Measurements from ENCODE around the gene SEMA5A.

DNA sequence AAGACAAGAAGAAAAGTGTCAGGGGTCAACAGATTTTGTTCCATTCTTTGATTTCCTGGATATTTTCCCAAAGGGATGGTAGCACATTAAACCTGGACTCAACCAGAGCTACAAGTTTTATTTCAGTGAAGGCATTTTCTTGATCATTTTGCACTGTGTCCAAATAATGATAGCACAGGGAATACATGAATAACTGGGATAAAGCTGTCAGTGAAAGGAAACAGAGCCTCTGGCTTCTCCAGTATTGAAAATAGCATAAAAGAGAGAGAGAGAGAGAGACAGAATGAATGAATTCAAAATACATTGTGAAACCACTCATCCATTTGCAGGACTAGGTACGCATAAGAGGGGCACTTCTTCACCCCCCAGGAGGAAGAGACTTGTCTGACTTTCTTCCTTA is 43.0 kb downstream of the SEMA5A start:
- TF ChIP-seq, protein P1, sequence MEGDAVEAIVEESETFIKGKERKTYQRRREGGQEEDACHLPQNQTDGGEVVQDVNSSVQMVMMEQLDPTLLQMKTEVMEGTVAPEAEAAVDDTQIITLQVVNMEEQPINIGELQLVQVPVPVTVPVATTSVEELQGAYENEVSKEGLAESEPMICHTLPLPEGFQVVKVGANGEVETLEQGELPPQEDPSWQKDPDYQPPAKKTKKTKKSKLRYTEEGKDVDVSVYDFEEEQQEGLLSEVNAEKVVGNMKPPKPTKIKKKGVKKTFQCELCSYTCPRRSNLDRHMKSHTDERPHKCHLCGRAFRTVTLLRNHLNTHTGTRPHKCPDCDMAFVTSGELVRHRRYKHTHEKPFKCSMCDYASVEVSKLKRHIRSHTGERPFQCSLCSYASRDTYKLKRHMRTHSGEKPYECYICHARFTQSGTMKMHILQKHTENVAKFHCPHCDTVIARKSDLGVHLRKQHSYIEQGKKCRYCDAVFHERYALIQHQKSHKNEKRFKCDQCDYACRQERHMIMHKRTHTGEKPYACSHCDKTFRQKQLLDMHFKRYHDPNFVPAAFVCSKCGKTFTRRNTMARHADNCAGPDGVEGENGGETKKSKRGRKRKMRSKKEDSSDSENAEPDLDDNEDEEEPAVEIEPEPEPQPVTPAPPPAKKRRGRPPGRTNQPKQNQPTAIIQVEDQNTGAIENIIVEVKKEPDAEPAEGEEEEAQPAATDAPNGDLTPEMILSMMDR (IDR thresholded peaks at IDR 0.05) = no peak
- TF ChIP-seq, protein P2, sequence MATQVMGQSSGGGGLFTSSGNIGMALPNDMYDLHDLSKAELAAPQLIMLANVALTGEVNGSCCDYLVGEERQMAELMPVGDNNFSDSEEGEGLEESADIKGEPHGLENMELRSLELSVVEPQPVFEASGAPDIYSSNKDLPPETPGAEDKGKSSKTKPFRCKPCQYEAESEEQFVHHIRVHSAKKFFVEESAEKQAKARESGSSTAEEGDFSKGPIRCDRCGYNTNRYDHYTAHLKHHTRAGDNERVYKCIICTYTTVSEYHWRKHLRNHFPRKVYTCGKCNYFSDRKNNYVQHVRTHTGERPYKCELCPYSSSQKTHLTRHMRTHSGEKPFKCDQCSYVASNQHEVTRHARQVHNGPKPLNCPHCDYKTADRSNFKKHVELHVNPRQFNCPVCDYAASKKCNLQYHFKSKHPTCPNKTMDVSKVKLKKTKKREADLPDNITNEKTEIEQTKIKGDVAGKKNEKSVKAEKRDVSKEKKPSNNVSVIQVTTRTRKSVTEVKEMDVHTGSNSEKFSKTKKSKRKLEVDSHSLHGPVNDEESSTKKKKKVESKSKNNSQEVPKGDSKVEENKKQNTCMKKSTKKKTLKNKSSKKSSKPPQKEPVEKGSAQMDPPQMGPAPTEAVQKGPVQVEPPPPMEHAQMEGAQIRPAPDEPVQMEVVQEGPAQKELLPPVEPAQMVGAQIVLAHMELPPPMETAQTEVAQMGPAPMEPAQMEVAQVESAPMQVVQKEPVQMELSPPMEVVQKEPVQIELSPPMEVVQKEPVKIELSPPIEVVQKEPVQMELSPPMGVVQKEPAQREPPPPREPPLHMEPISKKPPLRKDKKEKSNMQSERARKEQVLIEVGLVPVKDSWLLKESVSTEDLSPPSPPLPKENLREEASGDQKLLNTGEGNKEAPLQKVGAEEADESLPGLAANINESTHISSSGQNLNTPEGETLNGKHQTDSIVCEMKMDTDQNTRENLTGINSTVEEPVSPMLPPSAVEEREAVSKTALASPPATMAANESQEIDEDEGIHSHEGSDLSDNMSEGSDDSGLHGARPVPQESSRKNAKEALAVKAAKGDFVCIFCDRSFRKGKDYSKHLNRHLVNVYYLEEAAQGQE (IDR thresholded peaks at IDR 0.05; ENCODE audit: insufficient read depth in 1 of 2, low read depth in 2 of 2, low read length in 1 of 2) = no peak
- TF ChIP-seq POLR2AphosphoS5 (IDR thresholded peaks at IDR 0.05; ENCODE audit: low read depth, low read length) = no peak
- TF ChIP-seq SIN3A (IDR thresholded peaks at IDR 0.05; ENCODE audit: borderline replicate concordance, insufficient read depth, low read depth, low read length) = no peak
- TF ChIP-seq TCF7L2 (IDR thresholded peaks at IDR 0.05; ENCODE audit: low read depth, low read length) = no peak
